B cell (primary cell): ENCODE data around the gene NAGLU. TPM values are rescaled to one million over a fixed set of nuclear protein-coding genes. Genes with fewer than 3 reads are reported as not detected.

Source experiments
- ATAC-seq: fragments of 200-7000 bp; cut with Tn5 transposase; one replicate; pipeline ENCODE4 v1.10.0; 2021; ENCODE audit warnings: low read depth, mild to moderate bottlenecking, moderate number of reproducible peaks, moderate library complexity
- CTCF ChIA-PET: fragments of 350-600 bp; sonication (Branson Sonifier 250); formaldehyde crosslinking; loops from one replicate; lab custom pipeline; 2021; ENCODE audit warnings: antibody characterized with exemption, inconsistent platforms; lab: Charles Lee
- POLR2A ChIA-PET: fragments of 350-600 bp; sonication (Branson Sonifier 250); formaldehyde crosslinking; loops from one replicate; lab custom pipeline; 2021; ENCODE audit warnings: antibody characterized with exemption; lab: Charles Lee
- DNase-seq: peaks from one replicate; pipeline ENCODE4 v3.0.0; 2013
- H2AFZ ChIP-seq: 2 replicates; pipeline ENCODE4 v1.6.1; 2012; ENCODE audit warnings: mild to moderate bottlenecking, low read depth, low read length; ENCODE audit not compliant: insufficient read depth, poor library complexity, severe bottlenecking
- H3K27ac ChIP-seq, 2 donors: 1 replicate in 1 of 2; 2 replicates in 1 of 2; pipeline ENCODE4 v1.5.1; 2012 to 2013; ENCODE audit warnings: low read length in 2 of 2, mild to moderate bottlenecking in 2 of 2, moderate library complexity in 1 of 2
- H3K27me3 ChIP-seq, 4 experiments: fragments of 200-600 bp in 1 of 4; sonication (generic) in 1 of 4; replicated peaks in 1 of 4; 1 replicate in 2 of 4; 2 replicates in 2 of 4; pipeline versions ENCODE4 v1.6.1 to v1.7.0; 2013 to 2016; ENCODE audit warnings: low read length in 3 of 4, mild to moderate bottlenecking in 2 of 4, mixed read lengths in 1 of 4, moderate library complexity in 1 of 4; ENCODE audit not compliant: insufficient read depth in 4 of 4, control insufficient read depth in 3 of 4; ENCODE audit errors: control extremely low read depth in 1 of 4
- H3K36me3 ChIP-seq, 2 experiments: replicated peaks in 1 of 2; 1 replicate in 1 of 2; 2 replicates in 1 of 2; pipeline versions ENCODE4 v1.6.1 to v1.7.1; 2013; ENCODE audit warnings: low read length in 1 of 2; ENCODE audit not compliant: insufficient read depth in 2 of 2, control insufficient read depth in 1 of 2; ENCODE audit errors: control extremely low read depth in 1 of 2, extremely low read depth in 1 of 2
- H3K4me1 ChIP-seq, 2 donors: fragments of 200-600 bp in 1 of 2; sonication (generic) in 1 of 2; 1 replicate in 1 of 2; 2 replicates in 1 of 2; pipeline versions ENCODE4 v1.5.1 to v1.6.1; 2013 to 2017; ENCODE audit warnings: low read length in 2 of 2; ENCODE audit not compliant: control insufficient read depth in 2 of 2, insufficient read depth in 2 of 2
- H3K4me2 ChIP-seq: replicated peaks from 2 replicates; pipeline ENCODE3; 2012; ENCODE audit warnings: mild to moderate bottlenecking, low read depth, low read length; ENCODE audit not compliant: poor library complexity, severe bottlenecking
- H3K4me3 ChIP-seq, 5 experiments: fragments of 200-600 bp in 1 of 5; sonication (generic) in 1 of 5; 1 replicate in 3 of 5; 2 replicates in 2 of 5; pipeline versions ENCODE4 v1.5.1 to v1.7.0; 2011 to 2016; ENCODE audit warnings: low read length in 4 of 5, mild to moderate bottlenecking in 4 of 5, low read depth in 2 of 5, control low read depth in 1 of 5, moderate library complexity in 1 of 5; ENCODE audit not compliant: insufficient read depth in 1 of 5; ENCODE audit errors: control extremely low read depth in 1 of 5, extremely low read depth in 1 of 5
- H3K79me2 ChIP-seq: fragments of 200-600 bp; sonication (generic); one replicate; pipeline ENCODE4 v1.6.0; 2016; ENCODE audit warnings: low read length; ENCODE audit not compliant: control insufficient read depth, insufficient read depth
- H3K9ac ChIP-seq: fragments of 200-600 bp; sonication (generic); 2 replicates; pipeline ENCODE4 v1.6.1; 2017; ENCODE audit warnings: mild to moderate bottlenecking, low read length, moderate library complexity
- H3K9me3 ChIP-seq, 3 donors: one replicate each; pipeline versions ENCODE4 v1.6.1 to v1.7.1; 2013; ENCODE audit warnings: low read length in 2 of 3; ENCODE audit not compliant: control insufficient read depth in 2 of 3, insufficient read depth in 1 of 3; ENCODE audit errors: control extremely low read depth in 1 of 3
- H4K20me1 ChIP-seq: 2 replicates; pipeline ENCODE4 v1.6.0; 2012; ENCODE audit warnings: mild to moderate bottlenecking, low read length; ENCODE audit not compliant: insufficient read depth, control insufficient read depth, poor library complexity, severe bottlenecking
- H3K27ac Mint-ChIP-seq: one replicate; pipeline ENCODE4 v1.8.0; 2021; ENCODE audit warnings: mixed read lengths
- H3K27me3 Mint-ChIP-seq: one replicate; pipeline ENCODE4 v1.8.0; 2021; ENCODE audit warnings: mixed read lengths
- H3K4me1 Mint-ChIP-seq: one replicate; pipeline ENCODE4 v1.8.0; 2021; ENCODE audit warnings: mixed read lengths
- H3K4me3 Mint-ChIP-seq: one replicate; pipeline ENCODE4 v1.8.0; 2021; ENCODE audit warnings: mixed read lengths
- H3K9me3 Mint-ChIP-seq: one replicate; pipeline ENCODE4 v1.8.0; 2022; ENCODE audit warnings: mixed read lengths; ENCODE audit not compliant: insufficient read depth
- CTCF ChIP-seq: fragments of 200-600 bp; IDR thresholded peaks from one replicate; pipeline ENCODE4 v1.8.0; 2022; ENCODE audit warnings: antibody characterized with exemption, mild to moderate bottlenecking
- EZH2 ChIP-seq: IDR thresholded peaks from 2 replicates; pipeline ENCODE4 v1.6.1; 2012; ENCODE audit warnings: borderline replicate concordance, low read depth, mild to moderate bottlenecking, moderate library complexity, low read length; ENCODE audit not compliant: insufficient read depth, poor library complexity, severe bottlenecking
- WGBS: methylation state at CpG from one replicate; pipeline ENCODE4 v1.1.5; 2013; ENCODE audit warnings: missing lambda C conversion rate; ENCODE audit not compliant: insufficient coverage; 5-methylcytosine and 5-hydroxymethylcytosine counted together
- intact Hi-C: fragments of 100-400 bp; cut with micrococcal nuclease; formaldehyde crosslinking; loops from one replicate; pipeline ENCODE4 v1.10.0; 2022
- polyA plus RNA-seq: library from polyadenylated mRNA; depleted of rRNA; stranded (reverse); fragments of >200 nt; gene quantifications from 2 replicates; pipeline ENCODE4 v1.2.3, GENCODE V29; 2012
- total RNA-seq, 2 donors: library from RNA; stranded (reverse); fragments of 120-200 nt in 1 of 2; gene quantifications; 1 replicate in 1 of 2; 2 replicates in 1 of 2; pipeline versions ENCODE4 v1.2.3 to v1.2.4, GENCODE V29; 2013 to 2022

NAGLU gene
- total and polyA plus RNA-seq, 2 donors (not counting 1 experiment from before 2014, with no cell fraction given), result 44.8 to 52.4 TPM

- H3K9ac ChIP-seq, result no peak overlapping the region
- H3K79me2 ChIP-seq, result peaks cover 14% of the 10 kb centered on the region
- peaks cover 15% of the 10 kb centered on the region for H4K20me1 ChIP-seq
- ChIA-PET POLR2A (interaction anchor here (2.7 kb wide), 1 partner anchor 31 kb away, joined by 12 read pairs; no protein-coding TSS in a partner anchor), CTCF (interaction anchor here (0.9 to 4.2 kb wide), 8 partner anchors 17 to 254 kb away, joined by 3 to 72 read pairs (median 4); partner anchors contain the start of genes BECN1, CCR10, PLEKHH3 and VPS25)
- H3K4me3 ChIP-seq, result no peak overlapping the region
- ATAC-seq, result no peak
- H3K27me3 ChIP-seq, result no peaks in the 10 kb centered on the region
- Mint-ChIP-seq H3K9me3 (no peaks in the 10 kb centered on the region), H3K4me1 (peaks cover 40% of the 10 kb centered on the region), H3K27me3 (no peaks in the 10 kb centered on the region), H3K4me3 (peak overlapping the region; percentile 30), H3K27ac (peak overlapping the region; percentile 78)
- peak overlapping the region in 1 of 2 donors; percentile 72 for H3K27ac ChIP-seq
- no peak for DNase-seq
- TF ChIP-seq CTCF, result no peak
- TF ChIP-seq EZH2, result no peak
- no peak overlapping the region for H3K4me2 ChIP-seq
- no peaks in the 10 kb centered on the region for H3K9me3 ChIP-seq
- intact Hi-C loops, result loop anchor here (10.0 kb wide), 1 partner anchor 415 kb away; the partner anchor contains the start of gene RPL27
- H3K4me1 ChIP-seq, result peaks cover 12 to 30% of the 10 kb centered on the region in 2 donors
- no CpG with 5 or more reads among the region's 2 CpGs for WGBS
- no peak overlapping the region for H2AFZ ChIP-seq
- peaks cover 12 to 56% of the 10 kb centered on the region in 2 experiments for H3K36me3 ChIP-seq
These were observed 43.9 kb downstream of the NAGLU start for GRCh38 chr17:42579794-42580551.
